ENCODE measurements around the gene PERM1.

The PERM1 gene

DNA sequence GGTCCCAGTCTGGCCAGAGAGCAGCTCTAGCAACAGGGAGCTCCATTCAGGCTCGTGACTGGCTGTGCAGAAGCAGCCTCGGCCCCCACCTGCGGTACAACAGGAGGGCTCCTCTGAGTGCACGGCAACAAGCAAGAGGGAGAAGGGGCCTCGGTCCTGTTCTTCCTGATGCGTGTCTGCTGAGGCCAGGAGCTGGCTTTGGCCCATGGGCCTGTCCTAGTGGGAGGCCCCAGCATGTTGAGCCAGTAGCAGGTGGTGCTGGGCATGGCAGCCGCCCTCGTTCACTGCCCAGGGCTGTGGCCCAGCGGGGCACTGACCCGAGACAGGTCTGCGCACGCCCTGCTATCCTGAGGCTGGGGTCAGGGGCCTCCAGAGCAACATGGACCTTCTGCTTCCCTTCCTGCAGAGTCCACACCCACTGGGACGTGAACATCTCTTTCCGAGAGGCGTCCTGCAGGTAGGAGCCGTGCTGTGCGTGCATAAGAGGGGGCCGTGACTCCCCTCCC is 51.2 kb downstream of the PERM1 start:
- no peak for DNase-seq

DNA sequence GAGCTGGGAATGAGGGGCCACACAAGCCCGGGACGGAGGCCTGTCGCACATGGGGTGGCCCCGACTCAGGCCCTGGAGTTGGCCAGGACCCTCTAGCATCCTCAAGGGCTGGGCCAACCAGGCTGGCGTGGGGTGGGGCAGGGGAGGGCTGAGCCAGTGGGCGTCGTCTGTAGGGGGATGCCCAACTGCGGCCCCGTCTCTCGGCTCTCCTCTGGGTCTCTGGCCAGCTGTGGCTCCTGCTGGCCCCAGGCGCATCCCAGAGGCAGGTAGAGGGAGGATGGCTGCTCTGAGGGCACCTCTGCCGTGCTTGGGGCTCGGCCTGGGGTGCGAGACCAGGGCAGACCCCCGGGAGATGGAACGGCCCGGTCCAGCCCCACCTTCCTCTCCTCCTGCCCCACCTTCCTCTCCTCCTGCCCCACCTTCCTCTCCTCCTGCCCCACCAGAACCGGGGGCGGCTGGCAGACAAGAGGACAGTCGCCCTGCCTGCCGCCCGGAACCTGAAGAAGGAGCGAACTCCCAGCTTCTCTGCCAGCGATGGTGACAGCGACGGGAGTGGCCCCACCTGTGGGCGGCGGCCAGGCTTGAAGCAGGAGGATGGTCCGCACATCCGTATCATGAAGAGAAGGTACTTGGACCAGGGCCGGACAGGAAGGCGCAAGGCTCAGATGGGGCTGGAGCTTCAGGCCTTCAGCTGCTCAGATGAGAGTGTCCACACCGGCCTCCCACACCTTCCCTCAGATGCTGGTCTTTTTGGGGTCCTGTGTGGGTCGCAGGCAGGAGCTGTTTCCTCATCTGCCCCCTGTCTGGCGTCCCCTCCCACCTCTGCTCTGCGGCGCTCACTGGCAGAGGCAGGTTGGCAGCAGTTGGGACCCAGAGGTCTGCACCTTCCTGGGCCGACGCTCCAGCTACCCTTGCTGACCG is 51.9 kb downstream of the PERM1 start:
- no peak for DNase-seq

DNA sequence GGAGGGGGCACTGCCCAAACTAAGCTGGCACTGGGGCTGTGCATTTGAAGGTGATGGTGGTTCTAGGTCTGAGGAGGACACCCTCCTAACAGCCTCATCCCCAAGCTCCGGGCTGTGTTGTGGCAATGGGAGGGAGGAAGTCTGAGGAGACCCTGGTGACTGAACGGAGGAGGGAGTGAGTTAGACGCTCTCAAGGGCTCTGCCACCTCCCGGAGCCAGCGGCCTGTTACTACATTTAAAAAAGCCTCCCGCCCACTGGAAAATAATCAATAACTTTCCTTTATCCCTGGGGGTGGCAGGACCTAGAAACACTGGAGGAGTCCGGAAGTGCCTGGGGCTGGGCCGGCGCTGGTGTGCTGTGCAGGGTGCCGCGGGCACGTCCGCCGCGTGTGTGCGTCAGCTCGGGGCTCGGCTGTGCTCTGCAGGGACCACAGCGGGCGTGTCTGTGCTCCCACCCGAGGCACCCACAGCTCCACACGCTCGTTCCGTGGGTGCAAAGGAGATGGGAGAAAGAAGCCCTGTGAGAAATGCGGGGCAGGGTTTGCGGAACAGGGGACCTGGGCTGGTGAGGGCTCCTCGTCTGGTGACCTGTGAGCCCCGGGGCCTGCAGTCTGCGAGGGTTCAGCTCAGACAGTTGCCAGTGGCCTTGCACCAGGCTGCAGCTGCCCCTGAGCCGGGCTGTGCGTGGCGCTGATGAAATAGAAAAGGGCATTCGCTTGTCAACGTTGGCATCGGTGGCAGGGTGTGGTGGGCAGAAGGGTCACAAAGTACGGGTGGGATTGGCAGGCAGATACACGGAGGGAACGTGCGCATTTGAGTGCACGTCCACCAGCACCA is 52.9 kb downstream of the PERM1 start:
- no peak for DNase-seq

DNA sequence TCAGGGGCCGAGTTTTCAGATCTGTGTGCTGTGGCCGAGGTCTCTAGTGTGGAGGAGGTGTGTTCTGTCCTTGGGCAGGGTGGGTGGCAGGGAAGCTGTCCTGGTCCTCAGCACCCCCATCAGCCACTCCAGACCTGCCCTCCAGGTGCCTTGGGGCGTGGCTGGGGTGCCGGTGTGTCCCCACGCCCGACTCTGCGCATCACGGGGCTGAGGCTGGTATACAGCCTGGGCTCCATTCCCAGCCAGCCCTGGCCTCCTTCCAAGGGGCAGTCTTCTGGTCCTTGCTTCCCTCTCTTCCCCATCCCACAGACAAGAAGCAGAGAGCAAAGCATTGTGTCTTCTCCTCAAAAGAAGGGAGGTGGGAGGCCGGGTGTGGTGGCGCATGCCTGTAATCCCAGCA is 54.1 kb downstream of the PERM1 start:
- DNase-seq = no peak

DNA sequence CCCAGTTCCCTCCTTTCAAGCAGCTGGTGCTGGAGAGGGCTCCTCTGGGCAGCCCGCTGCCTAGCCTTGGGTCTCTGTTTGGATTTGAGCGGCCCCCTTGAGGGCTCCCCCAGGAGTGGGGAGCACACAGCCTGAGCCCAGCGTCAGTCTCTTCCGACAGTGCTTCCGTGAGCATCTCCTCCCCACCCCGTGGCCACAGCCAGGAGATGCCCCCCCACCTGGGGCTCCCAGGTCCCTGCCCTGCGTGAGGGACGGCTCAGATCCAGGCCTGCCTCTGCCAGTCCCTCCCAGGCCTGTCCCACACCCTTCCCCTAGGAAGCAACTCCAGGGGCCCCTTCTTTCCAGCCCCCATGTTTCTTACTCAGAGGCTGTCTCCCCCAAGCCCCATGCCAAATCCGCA is 54.7 kb downstream of the PERM1 start:
- DNase-seq = no peak

DNA sequence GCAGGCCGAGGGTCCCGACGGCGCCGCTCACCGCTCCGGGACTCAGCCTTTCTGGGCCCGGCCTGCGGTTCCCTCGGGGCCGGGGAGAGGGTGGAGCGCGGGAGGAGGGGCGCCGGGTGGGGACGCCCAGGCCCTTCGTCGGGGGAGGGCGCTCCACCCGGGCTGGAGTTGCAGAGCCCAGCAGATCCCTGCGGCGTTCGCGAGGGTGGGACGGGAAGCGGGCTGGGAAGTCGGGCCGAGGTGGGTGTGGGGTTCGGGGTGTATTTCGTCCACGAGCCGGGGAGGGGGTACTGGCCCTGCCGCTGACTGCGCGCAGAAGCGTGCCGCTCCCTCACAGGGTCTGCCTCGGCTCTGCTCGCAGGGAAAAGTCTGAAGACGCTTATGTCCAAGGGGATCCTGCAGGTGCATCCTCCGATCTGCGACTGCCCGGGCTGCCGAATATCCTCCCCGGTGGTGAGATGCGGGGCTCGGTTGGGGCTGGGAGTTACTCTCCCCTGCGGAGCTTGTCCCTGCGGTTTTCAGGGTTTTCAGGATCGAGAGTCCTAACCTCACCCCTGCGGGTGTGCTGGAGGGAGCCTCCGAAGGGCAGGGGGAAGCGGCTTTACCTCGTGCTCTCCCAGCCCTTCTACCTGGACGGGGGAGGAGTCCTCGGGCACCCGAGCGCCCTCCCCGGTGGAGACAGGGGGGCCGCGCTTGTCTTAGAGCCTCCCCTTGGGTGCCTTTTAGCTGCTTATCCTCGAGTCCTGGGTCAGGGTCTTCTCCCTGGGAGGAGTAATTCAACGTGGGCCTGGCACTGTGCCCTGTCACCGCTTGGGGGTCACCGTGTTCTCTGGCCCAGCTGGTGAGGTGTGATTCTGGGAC is 56.1 kb downstream of the PERM1 start:
- DNase-seq = no peak
